Upper lobe of left lung (tissue), 4 donors: Measurements from ENCODE around the gene DNAJC1.

Source experiments
- CTCF ChIP-seq, 6 experiments: fragments of 450-650 bp in 4 of 6; fragments of 200-600 bp in 2 of 6; sonication (generic) in 2 of 6; IDR thresholded peaks; one replicate each; pipeline ENCODE4 v1.5.1; 2016 to 2019; ENCODE audit warnings: antibody characterized with exemption in 6 of 6
- EP300 ChIP-seq, 4 donors: sonication (generic); formaldehyde crosslinking; IDR thresholded peaks; one replicate each; pipeline ENCODE4 v1.5.1; 2017; ENCODE audit warnings: antibody characterized with exemption in 4 of 4, control low read depth in 2 of 4

- TF ChIP-seq CTCF (IDR thresholded peaks at IDR 0.05) (no peak), EP300 (IDR thresholded peaks at IDR 0.05) (no peak)
These were observed 192.8 kb downstream of the DNAJC1 start for GRCh38 chr10:21810582-21811244.
